Esophagus muscularis mucosa (tissue), 3 donors: ENCODE measurements around the gene PITPNM1.

Experiments
- POLR2A ChIP-seq: fragments of 450-650 bp; IDR thresholded peaks from one replicate; pipeline ENCODE4 v1.6.1; 2017; ENCODE audit warnings: antibody characterized with exemption, moderate library complexity, mild to moderate bottlenecking, low read depth
- TF ChIP-seq, protein P1 (sequence below), 3 experiments: fragments of 200-600 bp in 2 of 3; fragments of 450-650 bp in 1 of 3; sonication (generic) in 2 of 3; IDR thresholded peaks; one replicate each; pipeline ENCODE4 v1.5.1; 2017 to 2019; ENCODE audit warnings: antibody characterized with exemption in 3 of 3, mild to moderate bottlenecking in 2 of 3, moderate library complexity in 1 of 3

DNA sequence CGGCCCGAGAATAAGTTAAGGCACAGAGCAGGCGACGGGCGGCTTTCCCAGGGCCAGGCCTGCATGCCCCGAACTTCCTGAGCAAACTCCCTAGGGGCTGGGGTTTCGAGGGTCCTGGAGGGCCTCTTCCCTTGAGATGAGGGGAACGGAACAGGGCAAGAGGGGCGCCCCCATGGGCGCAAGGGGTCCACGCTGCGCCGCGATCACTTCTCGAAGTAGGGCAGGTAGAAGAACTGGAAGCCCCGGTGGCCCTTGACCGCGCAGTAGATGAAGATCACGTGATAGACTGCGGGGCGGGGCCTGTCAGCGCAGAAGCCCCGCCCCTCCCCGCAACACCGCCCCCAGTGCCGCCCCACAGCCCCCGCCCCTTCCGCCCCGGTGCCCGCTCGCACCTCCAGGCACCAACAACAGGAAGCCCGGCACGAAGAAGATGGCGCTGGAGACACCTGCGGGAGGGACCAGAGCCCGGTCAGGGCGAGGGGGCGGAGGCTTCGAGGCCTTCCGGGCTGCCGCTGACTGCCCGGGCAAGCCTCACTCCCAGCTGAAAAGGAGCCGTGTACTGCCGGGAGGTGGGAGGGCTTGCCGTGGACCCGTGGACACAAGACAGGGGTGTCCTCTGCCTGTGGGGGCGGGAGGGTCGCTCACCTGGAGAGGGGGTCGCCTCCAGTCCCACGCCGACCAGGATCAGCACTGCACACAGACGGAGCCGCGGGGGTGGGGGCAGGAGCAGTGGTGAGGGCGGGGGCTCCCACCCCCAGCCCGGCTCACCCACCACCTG lies 40.6 kb downstream of the PITPNM1 start:
- TF ChIP-seq POLR2A: no peak
- TF ChIP-seq, protein P1, sequence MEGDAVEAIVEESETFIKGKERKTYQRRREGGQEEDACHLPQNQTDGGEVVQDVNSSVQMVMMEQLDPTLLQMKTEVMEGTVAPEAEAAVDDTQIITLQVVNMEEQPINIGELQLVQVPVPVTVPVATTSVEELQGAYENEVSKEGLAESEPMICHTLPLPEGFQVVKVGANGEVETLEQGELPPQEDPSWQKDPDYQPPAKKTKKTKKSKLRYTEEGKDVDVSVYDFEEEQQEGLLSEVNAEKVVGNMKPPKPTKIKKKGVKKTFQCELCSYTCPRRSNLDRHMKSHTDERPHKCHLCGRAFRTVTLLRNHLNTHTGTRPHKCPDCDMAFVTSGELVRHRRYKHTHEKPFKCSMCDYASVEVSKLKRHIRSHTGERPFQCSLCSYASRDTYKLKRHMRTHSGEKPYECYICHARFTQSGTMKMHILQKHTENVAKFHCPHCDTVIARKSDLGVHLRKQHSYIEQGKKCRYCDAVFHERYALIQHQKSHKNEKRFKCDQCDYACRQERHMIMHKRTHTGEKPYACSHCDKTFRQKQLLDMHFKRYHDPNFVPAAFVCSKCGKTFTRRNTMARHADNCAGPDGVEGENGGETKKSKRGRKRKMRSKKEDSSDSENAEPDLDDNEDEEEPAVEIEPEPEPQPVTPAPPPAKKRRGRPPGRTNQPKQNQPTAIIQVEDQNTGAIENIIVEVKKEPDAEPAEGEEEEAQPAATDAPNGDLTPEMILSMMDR (IDR thresholded peaks at IDR 0.05): peak in 1 of 3 experiments; percentile 1
